Muscle layer of duodenum (tissue), 2 donors: ENCODE data around the gene HSPA1L.
"Not testable (repeated sequence)": the region's sequence is repeated elsewhere in the genome, so short reads cannot be mapped to it uniquely, and the experiment has no call there.

Experiments
- H3K27ac ChIP-seq: one replicate; pipeline ENCODE4 v1.7.0; 2013; ENCODE audit warnings: mild to moderate bottlenecking, low read length
- H3K27me3 ChIP-seq: one replicate; pipeline ENCODE4 v1.7.0; 2013; ENCODE audit warnings: low read depth, mild to moderate bottlenecking, control low read depth, low read length
- H3K36me3 ChIP-seq, 2 donors: one replicate each; pipeline ENCODE4 v1.7.0; 2013; ENCODE audit warnings: low read length in 2 of 2, control low read depth in 1 of 2, mild to moderate bottlenecking in 1 of 2; ENCODE audit not compliant: insufficient read depth in 2 of 2, control insufficient read depth in 1 of 2
- H3K4me1 ChIP-seq, 2 donors: one replicate each; pipeline ENCODE4 v1.7.0; 2013; ENCODE audit warnings: low read length in 2 of 2, mild to moderate bottlenecking in 2 of 2, control low read depth in 1 of 2, moderate library complexity in 1 of 2; ENCODE audit not compliant: insufficient read depth in 2 of 2, control insufficient read depth in 1 of 2
- H3K4me3 ChIP-seq, 2 donors: one replicate each; pipeline ENCODE4 v1.7.0; 2013; ENCODE audit warnings: low read length in 2 of 2, low read depth in 1 of 2, mild to moderate bottlenecking in 1 of 2
- H3K9me3 ChIP-seq, 2 donors: one replicate each; pipeline ENCODE4 v1.7.0; 2013; ENCODE audit warnings: low read length in 2 of 2, control low read depth in 1 of 2, mild to moderate bottlenecking in 1 of 2; ENCODE audit not compliant: control insufficient read depth in 1 of 2
- donor health status: healthy.

HSPA1L gene

GRCh38 chr6:31851980-31852718 is 37.1 kb upstream of the HSPA1L start:
- not testable (repeated sequence) for H3K4me3 ChIP-seq, H3K27me3 ChIP-seq, H3K9me3 ChIP-seq, H3K36me3 ChIP-seq, H3K27ac ChIP-seq, H3K4me1 ChIP-seq

GRCh38 chr6:31851485-31851832 is 36.4 kb upstream of the HSPA1L start:
- Histone ChIP-seq H3K9me3 (no peaks in the 10 kb centered on the region), H3K27ac (no peak overlapping the region), H3K4me3 (no peak overlapping the region), H3K27me3 (no peaks in the 10 kb centered on the region), H3K4me1 (no peaks in the 10 kb centered on the region), H3K36me3 (no peaks in the 10 kb centered on the region)

GRCh38 chr6:31850765-31851484 is 35.8 kb upstream of the HSPA1L start:
- Histone ChIP-seq H3K4me1 (no peaks in the 10 kb centered on the region), H3K4me3 (no peak overlapping the region), H3K9me3 (no peaks in the 10 kb centered on the region), H3K36me3 (no peaks in the 10 kb centered on the region), H3K27me3 (no peaks in the 10 kb centered on the region), H3K27ac (no peak overlapping the region)

GRCh38 chr6:31847276-31847978 is 32.3 kb upstream of the HSPA1L start:
- Histone ChIP-seq H3K4me3 (no peak overlapping the region), H3K27ac (no peak overlapping the region), H3K4me1 (no peaks in the 10 kb centered on the region), H3K36me3 (no peaks in the 10 kb centered on the region), H3K27me3 (no peaks in the 10 kb centered on the region), H3K9me3 (no peaks in the 10 kb centered on the region)

- no peaks in the 10 kb centered on the region for H3K9me3 ChIP-seq
- peaks cover 14 to 15% of the 10 kb centered on the region in 2 donors for H3K36me3 ChIP-seq
- H3K27me3 ChIP-seq: no peaks in the 10 kb centered on the region
These were observed 29.4 kb upstream of the HSPA1L start for GRCh38 chr6:31844507-31844906.

GRCh38 chr6:31842053-31842452 is 27.0 kb upstream of the HSPA1L start:
- Histone ChIP-seq H3K27me3 (no peaks in the 10 kb centered on the region), H3K27ac (no peak overlapping the region), H3K36me3 (peaks cover 29 to 39% of the 10 kb centered on the region in 2 donors)

More at GRCh38 chr6:31844507-31844906, 29.4 kb upstream of the HSPA1L start:
- no peaks in the 10 kb centered on the region for H3K4me1 ChIP-seq
- H3K27ac ChIP-seq: no peak overlapping the region
- H3K4me3 ChIP-seq: no peak overlapping the region

GRCh38 chr6:31839779-31840126 is 24.7 kb upstream of the HSPA1L start:
- H3K9me3 ChIP-seq, H3K27ac ChIP-seq, H3K27me3 ChIP-seq, H3K4me3 ChIP-seq: not testable (repeated sequence)
- peaks cover 33 to 43% of the 10 kb centered on the region in 2 donors for H3K36me3 ChIP-seq
- H3K4me1 ChIP-seq: peaks cover 13 to 22% of the 10 kb centered on the region in 2 donors

More at GRCh38 chr6:31842053-31842452, 27.0 kb upstream of the HSPA1L start:
- Histone ChIP-seq H3K9me3 (no peaks in the 10 kb centered on the region), H3K4me3 (no peak overlapping the region), H3K4me1 (peaks cover 4 to 9% of the 10 kb centered on the region in 2 donors)

GRCh38 chr6:31838968-31839367 is 23.9 kb upstream of the HSPA1L start:
- H3K27me3 ChIP-seq: no peaks in the 10 kb centered on the region
- no peak overlapping the region for H3K4me3 ChIP-seq
- H3K36me3 ChIP-seq: peaks cover 33 to 43% of the 10 kb centered on the region in 2 donors
- no peak overlapping the region for H3K27ac ChIP-seq
- H3K4me1 ChIP-seq: peaks cover 13 to 22% of the 10 kb centered on the region in 2 donors
- H3K9me3 ChIP-seq: no peaks in the 10 kb centered on the region

- H3K4me3 ChIP-seq, H3K27ac ChIP-seq, H3K9me3 ChIP-seq, H3K27me3 ChIP-seq: not testable (repeated sequence)
- Histone ChIP-seq H3K36me3 (peaks cover 33 to 43% of the 10 kb centered on the region in 2 donors), H3K4me1 (peaks cover 13 to 22% of the 10 kb centered on the region in 2 donors)
These were observed 23.1 kb upstream of the HSPA1L start for GRCh38 chr6:31838114-31838553.

- Histone ChIP-seq H3K9me3 (no peaks in the 10 kb centered on the region), H3K36me3 (peaks cover 33 to 43% of the 10 kb centered on the region in 2 donors), H3K27me3 (no peaks in the 10 kb centered on the region), H3K4me3 (peak overlapping the region; percentile 86 to 96), H3K4me1 (peaks cover 13 to 22% of the 10 kb centered on the region in 2 donors), H3K27ac (peak overlapping the region; percentile 53)
These were observed 22.5 kb upstream of the HSPA1L start for GRCh38 chr6:31837369-31838113.
